Measurements from ENCODE around the gene THSD7A.

Gene THSD7A

GRCh38 chr7:11743016-11743415 lies 89.0 kb downstream of the THSD7A start:
- Histone ChIP-seq H3K4me3 (replicated peaks; ENCODE audit: low read depth, low read length) (no peak overlapping the region), H3K36me3 (ENCODE audit: control insufficient read depth, insufficient read depth, low read length) (no peaks in the 10 kb centered on the region), H3K27me3 (replicated peaks; ENCODE audit: control insufficient read depth, insufficient read depth, low read length) (no peaks in the 10 kb centered on the region)
- no peak for DNase-seq (ENCODE audit: extremely low read depth, insufficient read length)
- TF ChIP-seq, protein P1, sequence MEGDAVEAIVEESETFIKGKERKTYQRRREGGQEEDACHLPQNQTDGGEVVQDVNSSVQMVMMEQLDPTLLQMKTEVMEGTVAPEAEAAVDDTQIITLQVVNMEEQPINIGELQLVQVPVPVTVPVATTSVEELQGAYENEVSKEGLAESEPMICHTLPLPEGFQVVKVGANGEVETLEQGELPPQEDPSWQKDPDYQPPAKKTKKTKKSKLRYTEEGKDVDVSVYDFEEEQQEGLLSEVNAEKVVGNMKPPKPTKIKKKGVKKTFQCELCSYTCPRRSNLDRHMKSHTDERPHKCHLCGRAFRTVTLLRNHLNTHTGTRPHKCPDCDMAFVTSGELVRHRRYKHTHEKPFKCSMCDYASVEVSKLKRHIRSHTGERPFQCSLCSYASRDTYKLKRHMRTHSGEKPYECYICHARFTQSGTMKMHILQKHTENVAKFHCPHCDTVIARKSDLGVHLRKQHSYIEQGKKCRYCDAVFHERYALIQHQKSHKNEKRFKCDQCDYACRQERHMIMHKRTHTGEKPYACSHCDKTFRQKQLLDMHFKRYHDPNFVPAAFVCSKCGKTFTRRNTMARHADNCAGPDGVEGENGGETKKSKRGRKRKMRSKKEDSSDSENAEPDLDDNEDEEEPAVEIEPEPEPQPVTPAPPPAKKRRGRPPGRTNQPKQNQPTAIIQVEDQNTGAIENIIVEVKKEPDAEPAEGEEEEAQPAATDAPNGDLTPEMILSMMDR (IDR thresholded peaks at IDR 0.05; ENCODE audit: insufficient read depth, low read length, poor library complexity, severe bottlenecking): no peak

- Histone ChIP-seq H3K36me3 (ENCODE audit: control insufficient read depth, insufficient read depth, low read length) (no peaks in the 10 kb centered on the region), H3K27me3 (replicated peaks; ENCODE audit: control insufficient read depth, insufficient read depth, low read length) (no peaks in the 10 kb centered on the region), H3K4me3 (replicated peaks; ENCODE audit: low read depth, low read length) (no peak overlapping the region)
- no peak for DNase-seq (ENCODE audit: extremely low read depth, insufficient read length)
- TF ChIP-seq, protein P1 (IDR thresholded peaks at IDR 0.05; ENCODE audit: insufficient read depth, low read length, poor library complexity, severe bottlenecking): no peak
These were observed 89.5 kb downstream of the THSD7A start for GRCh38 chr7:11742496-11742895.

GRCh38 chr7:11737723-11738122 lies 94.3 kb downstream of the THSD7A start:
- H3K27me3 ChIP-seq (replicated peaks; ENCODE audit: control insufficient read depth, insufficient read depth, low read length): no peaks in the 10 kb centered on the region
- no peak overlapping the region for H3K4me3 ChIP-seq (replicated peaks; ENCODE audit: low read depth, low read length)
- TF ChIP-seq, protein P1 (IDR thresholded peaks at IDR 0.05; ENCODE audit: insufficient read depth, low read length, poor library complexity, severe bottlenecking): no peak
- no peaks in the 10 kb centered on the region for H3K36me3 ChIP-seq (ENCODE audit: control insufficient read depth, insufficient read depth, low read length)
- no peak for DNase-seq (ENCODE audit: extremely low read depth, insufficient read length)

GRCh38 chr7:11732207-11732606 lies 99.8 kb downstream of the THSD7A start:
- TF ChIP-seq, protein P1 (IDR thresholded peaks at IDR 0.05; ENCODE audit: insufficient read depth, low read length, poor library complexity, severe bottlenecking): no peak
- no peak overlapping the region for H3K4me3 ChIP-seq (replicated peaks; ENCODE audit: low read depth, low read length)
- DNase-seq (ENCODE audit: extremely low read depth, insufficient read length): no peak
- no peaks in the 10 kb centered on the region for H3K27me3 ChIP-seq (replicated peaks; ENCODE audit: control insufficient read depth, insufficient read depth, low read length)
- H3K36me3 ChIP-seq (ENCODE audit: control insufficient read depth, insufficient read depth, low read length): no peaks in the 10 kb centered on the region

GRCh38 chr7:11730725-11731124 lies 101.3 kb downstream of the THSD7A start:
- TF ChIP-seq, protein P1 (IDR thresholded peaks at IDR 0.05; ENCODE audit: insufficient read depth, low read length, poor library complexity, severe bottlenecking): no peak
- no peaks in the 10 kb centered on the region for H3K36me3 ChIP-seq (ENCODE audit: control insufficient read depth, insufficient read depth, low read length)
- no peaks in the 10 kb centered on the region for H3K27me3 ChIP-seq (replicated peaks; ENCODE audit: control insufficient read depth, insufficient read depth, low read length)
- H3K4me3 ChIP-seq (replicated peaks; ENCODE audit: low read depth, low read length): no peak overlapping the region
- DNase-seq (ENCODE audit: extremely low read depth, insufficient read length): no peak

DNA sequence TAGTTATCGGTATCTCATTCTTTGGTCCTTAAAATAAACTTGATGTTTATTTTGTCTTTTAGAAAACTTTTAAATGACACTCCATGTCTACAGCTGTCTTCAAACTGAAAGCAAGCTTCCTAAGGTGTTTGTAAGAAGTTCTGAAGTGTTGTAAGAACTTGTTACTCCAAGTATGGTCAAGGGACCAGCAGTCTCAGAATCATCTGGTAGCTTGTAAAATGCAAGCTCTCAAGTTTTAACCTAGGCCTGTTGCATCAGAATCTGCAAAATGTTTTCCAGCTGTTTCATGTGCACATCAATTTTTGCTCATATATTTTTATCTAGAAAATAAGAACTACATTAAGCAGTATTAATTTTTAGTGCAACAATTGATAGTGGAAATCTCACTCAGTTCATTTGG lies 104.1 kb downstream of the THSD7A start:
- Histone ChIP-seq H3K27me3 (replicated peaks; ENCODE audit: control insufficient read depth, insufficient read depth, low read length) (no peaks in the 10 kb centered on the region), H3K4me3 (replicated peaks; ENCODE audit: low read depth, low read length) (no peak overlapping the region), H3K36me3 (ENCODE audit: control insufficient read depth, insufficient read depth, low read length) (no peaks in the 10 kb centered on the region)
- DNase-seq (ENCODE audit: extremely low read depth, insufficient read length): no peak
- TF ChIP-seq, protein P1 (IDR thresholded peaks at IDR 0.05; ENCODE audit: insufficient read depth, low read length, poor library complexity, severe bottlenecking): no peak

Data from GM06990 (cell line).